ENCODE measurements around the gene TSPAN10. TPM values are rescaled to one million over a fixed set of nuclear protein-coding genes. Genes with fewer than 3 reads are reported as not detected.

The TSPAN10 gene
- 0.23 TPM for total RNA-seq

GRCh38 chr17:81636505-81637288, at the start of gene TSPAN10, which contains the start of gene NPLOC4:
Gene TSPAN10 (plus strand): TSS chr17:81637196. CDS start chr17:81642413, 5,217 bp downstream.
Gene NPLOC4 (minus strand): TSS chr17:81637112. CDS start chr17:81636930, 182 bp downstream.

GRCh38 chr17:81656118-81656743, 19.2 kb downstream of the TSPAN10 start, which contains the start of gene PDE6G:
Gene PDE6G (minus strand): TSS chr17:81656542. CDS start chr17:81653305, 3,237 bp downstream.

GRCh38 chr17:81666342-81667191, 29.6 kb downstream of the TSPAN10 start, which contains the start of the genes CCDC137 and OXLD1:
Gene CCDC137 (plus strand): TSS chr17:81666737. CDS start chr17:81666767, 30 bp downstream.
Gene OXLD1 (minus strand): TSS chr17:81666605. CDS start chr17:81666577, 28 bp downstream.

GRCh38 chr17:81683584-81684441, 46.8 kb downstream of the TSPAN10 start, which contains the start of the genes ARL16 and HGS:
Gene ARL16 (minus strand): TSS chr17:81683797. CDS start chr17:81683753, 44 bp downstream.
Gene HGS (plus strand): TSS chr17:81684011. CDS start chr17:81684067, 56 bp downstream.

Small RNA genes within 50 kb of the gene (small RNA-seq; reads per million reads assigned to genes)
- not detected for gene MIR6786

Other genes with a start within 250 kb of the TSPAN10 start
- gene BAHCC1, start 241.7 kb upstream of the TSPAN10 start, total RNA-seq = 10.6 TPM
- gene ACTG1, start 124.4 kb upstream of the TSPAN10 start, total RNA-seq = 6,622 TPM
- gene FSCN2, start 108.8 kb upstream of the TSPAN10 start, total RNA-seq = 1.4 TPM
- 36.9 TPM for gene FAAP100, start 84.8 kb upstream of the TSPAN10 start, total RNA-seq
- 48.0 TPM for gene NPLOC4, start 84 bp upstream of the TSPAN10 start, total RNA-seq
- gene PDE6G, start 19.3 kb downstream of the TSPAN10 start, total RNA-seq = not detected
- gene OXLD1, start 29.4 kb downstream of the TSPAN10 start, total RNA-seq = 9.9 TPM
- gene CCDC137, start 29.5 kb downstream of the TSPAN10 start, total RNA-seq = 7.6 TPM
- 43.1 TPM for gene ARL16, start 46.6 kb downstream of the TSPAN10 start, total RNA-seq
- gene HGS, start 46.8 kb downstream of the TSPAN10 start, total RNA-seq = 47.1 TPM
- 8.5 TPM for gene MRPL12, start 66.2 kb downstream of the TSPAN10 start, total RNA-seq
- 13.6 TPM for gene SLC25A10, start 75.1 kb downstream of the TSPAN10 start, total RNA-seq
- not detected for gene GCGR, start 167.0 kb downstream of the TSPAN10 start, total RNA-seq
- 88.1 TPM for gene MCRIP1, start 196.1 kb downstream of the TSPAN10 start, total RNA-seq
- gene PPP1R27, start 197.9 kb downstream of the TSPAN10 start, total RNA-seq = not detected
- gene P4HB, start 223.3 kb downstream of the TSPAN10 start, total RNA-seq = 90.9 TPM
- gene ARHGDIA, start 234.1 kb downstream of the TSPAN10 start, total RNA-seq = 33.2 TPM

All from diencephalon (tissue), 1 donor.